ENCODE results near the gene CMSS1. TPM values are rescaled to one million over a fixed set of nuclear protein-coding genes. Genes with fewer than 3 reads are reported as not detected.

Gene CMSS1
- total RNA-seq, 2 donors from 2014 or later: 18.5 to 27.6 TPM

GRCh38 chr3:100096866-100097265 lies 279.2 kb downstream of the CMSS1 start:
- intact Hi-C loops (cut with DNase I): no loop called here
- no peak for DNase-seq (ENCODE audit: low spot score)

GRCh38 chr3:100097919-100098783 lies 280.5 kb downstream of the CMSS1 start:
- DNase-seq (ENCODE audit: low spot score): no peak
- intact Hi-C loops (cut with DNase I): no loop called here

- intact Hi-C loops (cut with DNase I): no loop called here
- DNase-seq (ENCODE audit: low spot score): no peak
These were observed 281.1 kb downstream of the CMSS1 start for GRCh38 chr3:100098784-100099070.

GRCh38 chr3:100099621-100100020 lies 282.0 kb downstream of the CMSS1 start:
- intact Hi-C loops (cut with DNase I): no loop called here
- no peak for DNase-seq (ENCODE audit: low spot score)

- intact Hi-C loops (cut with DNase I): no loop called here
- no peak for DNase-seq (ENCODE audit: low spot score)
These were observed 282.8 kb downstream of the CMSS1 start for GRCh38 chr3:100100425-100100824.

- intact Hi-C loops (cut with DNase I): no loop called here
- no peak for DNase-seq (ENCODE audit: low spot score)
These were observed 285.1 kb downstream of the CMSS1 start for GRCh38 chr3:100102757-100103156.

GRCh38 chr3:100103558-100104441 lies 286.1 kb downstream of the CMSS1 start:
- intact Hi-C loops (cut with DNase I): no loop called here
- DNase-seq (ENCODE audit: low spot score): no peak

- intact Hi-C loops (cut with DNase I): no loop called here
- no peak for DNase-seq (ENCODE audit: low spot score)
These were observed 286.8 kb downstream of the CMSS1 start for GRCh38 chr3:100104442-100104798.

- no peak for DNase-seq (ENCODE audit: low spot score)
- intact Hi-C loops (cut with DNase I): no loop called here
These were observed 287.3 kb downstream of the CMSS1 start for GRCh38 chr3:100104817-100105413.

GRCh38 chr3:100105501-100105900 lies 287.8 kb downstream of the CMSS1 start:
- intact Hi-C loops (cut with DNase I): no loop called here
- no peak for DNase-seq (ENCODE audit: low spot score)

GRCh38 chr3:100106094-100106493 lies 288.4 kb downstream of the CMSS1 start:
- DNase-seq (ENCODE audit: low spot score): no peak
- intact Hi-C loops (cut with DNase I): no loop called here

- no peak for DNase-seq (ENCODE audit: low spot score)
- intact Hi-C loops (cut with DNase I): no loop called here
These were observed 289.0 kb downstream of the CMSS1 start for GRCh38 chr3:100106531-100107141.

GRCh38 chr3:100107221-100107814 lies 289.7 kb downstream of the CMSS1 start:
- no peak for DNase-seq (ENCODE audit: low spot score)
- intact Hi-C loops (cut with DNase I): no loop called here

- DNase-seq (ENCODE audit: low spot score): no peak
- intact Hi-C loops (cut with DNase I): no loop called here
These were observed 290.9 kb downstream of the CMSS1 start for GRCh38 chr3:100108464-100109079.

- intact Hi-C loops (cut with DNase I): no loop called here
These were observed 292.5 kb downstream of the CMSS1 start for GRCh38 chr3:100110162-100110561.

GRCh38 chr3:100111728-100112127 lies 294.1 kb downstream of the CMSS1 start:
- intact Hi-C loops (cut with DNase I): no loop called here
- DNase-seq (ENCODE audit: low spot score): no peak

More at GRCh38 chr3:100110162-100110561, 292.5 kb downstream of the CMSS1 start:
- DNase-seq (ENCODE audit: low spot score): no peak

- DNase-seq (ENCODE audit: low spot score): no peak
- intact Hi-C loops (cut with DNase I): no loop called here
These were observed 296.2 kb downstream of the CMSS1 start for GRCh38 chr3:100113723-100114412.

- DNase-seq (ENCODE audit: low spot score): no peak
- intact Hi-C loops (cut with DNase I): no loop called here
These were observed 296.9 kb downstream of the CMSS1 start, which contains the start of gene FILIP1L for GRCh38 chr3:100114413-100115030. FILIP1L (minus strand) TSS chr3:100114501.

Measured in posterior vena cava (tissue), 2 donors.